Activated B cell treated with CpG ODN at 0.5 μM for 24 hours (primary cell): ENCODE data around the gene TMEM108. TPM values are rescaled to one million over a fixed set of nuclear protein-coding genes. Genes with fewer than 3 reads are reported as not detected.

ENCODE experiments used
- ATAC-seq: fragments of 200-7000 bp; cut with Tn5 transposase; one replicate; pipeline ENCODE4 v1.10.0; 2021; ENCODE audit warnings: low read depth, mild to moderate bottlenecking, moderate library complexity
- CTCF ChIA-PET: fragments of 350-600 bp; sonication (Branson Sonifier 250); formaldehyde crosslinking; loops from one replicate; lab custom pipeline; 2021; ENCODE audit warnings: antibody characterized with exemption; lab: Charles Lee
- POLR2A ChIA-PET: fragments of 350-600 bp; sonication (Branson Sonifier 250); formaldehyde crosslinking; loops from one replicate; lab custom pipeline; 2021; ENCODE audit warnings: antibody characterized with exemption; lab: Charles Lee
- DNase-seq: peaks from one replicate; pipeline ENCODE4 v3.0.0; 2022
- H3K27ac Mint-ChIP-seq: one replicate; pipeline ENCODE4 v1.8.0; 2020; ENCODE audit warnings: mixed read lengths
- H3K27me3 Mint-ChIP-seq: one replicate; pipeline ENCODE4 v1.8.0; 2021; ENCODE audit warnings: mixed read lengths
- H3K36me3 Mint-ChIP-seq: one replicate; pipeline ENCODE4 v1.8.0; 2021; ENCODE audit warnings: low read depth, mixed read lengths
- H3K4me1 Mint-ChIP-seq: one replicate; pipeline ENCODE4 v1.8.0; 2021; ENCODE audit warnings: mixed read lengths
- H3K4me3 Mint-ChIP-seq: one replicate; pipeline ENCODE4 v1.8.0; 2020; ENCODE audit warnings: mild to moderate bottlenecking, mixed read lengths
- H3K9me3 Mint-ChIP-seq: one replicate; pipeline ENCODE4 v1.8.0; 2020; ENCODE audit warnings: mixed read lengths
- intact Hi-C: fragments of 100-400 bp; cut with micrococcal nuclease; formaldehyde crosslinking; loops from one replicate; pipeline ENCODE4 v1.15.1; 2024
- total RNA-seq: library from RNA; stranded (reverse); gene quantifications from 2 replicates; pipeline ENCODE4 v1.2.3, GENCODE V29; 2022
- TF ChIP-seq, protein P1 (sequence below): fragments of 200-600 bp; IDR thresholded peaks from one replicate; pipeline ENCODE4 v1.8.0; 2022; ENCODE audit warnings: antibody characterized with exemption, mild to moderate bottlenecking

Gene TMEM108
- total RNA-seq, 1 donor from 2014 or later, result not detected

DNA sequence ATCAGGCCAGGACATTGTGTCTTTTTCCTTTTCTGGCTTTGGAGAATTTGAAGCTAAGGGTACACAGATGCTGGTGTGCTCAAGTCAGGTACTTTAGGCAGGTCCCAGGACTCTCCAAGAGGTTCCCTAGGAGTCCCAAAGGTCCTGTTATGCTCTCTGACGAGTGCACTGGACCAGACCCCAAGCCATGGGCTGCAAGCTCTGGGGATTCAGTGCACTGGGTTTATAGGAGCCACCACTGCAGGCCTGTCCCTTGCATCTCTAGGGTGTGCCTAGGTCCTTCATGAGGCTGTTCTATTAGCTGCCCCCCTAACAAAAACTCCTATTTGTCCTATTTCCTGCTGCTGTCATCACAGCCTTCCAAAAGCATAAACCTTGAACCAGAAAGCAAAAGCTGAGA lies 329.8 kb downstream of the TMEM108 start:
- Mint-ChIP-seq H3K9me3 (no peaks in the 10 kb centered on the region), H3K36me3 (no peaks in the 10 kb centered on the region), H3K4me3 (no peak overlapping the region), H3K27me3 (peaks cover 8% of the 10 kb centered on the region), H3K27ac (no peak overlapping the region), H3K4me1 (no peaks in the 10 kb centered on the region)
- POLR2A ChIA-PET, result no interaction called here
- intact Hi-C loops, result no loop called here
- DNase-seq (no peak), ATAC-seq (no peak)
- CTCF ChIA-PET, result no interaction called here
- TF ChIP-seq, protein P1, sequence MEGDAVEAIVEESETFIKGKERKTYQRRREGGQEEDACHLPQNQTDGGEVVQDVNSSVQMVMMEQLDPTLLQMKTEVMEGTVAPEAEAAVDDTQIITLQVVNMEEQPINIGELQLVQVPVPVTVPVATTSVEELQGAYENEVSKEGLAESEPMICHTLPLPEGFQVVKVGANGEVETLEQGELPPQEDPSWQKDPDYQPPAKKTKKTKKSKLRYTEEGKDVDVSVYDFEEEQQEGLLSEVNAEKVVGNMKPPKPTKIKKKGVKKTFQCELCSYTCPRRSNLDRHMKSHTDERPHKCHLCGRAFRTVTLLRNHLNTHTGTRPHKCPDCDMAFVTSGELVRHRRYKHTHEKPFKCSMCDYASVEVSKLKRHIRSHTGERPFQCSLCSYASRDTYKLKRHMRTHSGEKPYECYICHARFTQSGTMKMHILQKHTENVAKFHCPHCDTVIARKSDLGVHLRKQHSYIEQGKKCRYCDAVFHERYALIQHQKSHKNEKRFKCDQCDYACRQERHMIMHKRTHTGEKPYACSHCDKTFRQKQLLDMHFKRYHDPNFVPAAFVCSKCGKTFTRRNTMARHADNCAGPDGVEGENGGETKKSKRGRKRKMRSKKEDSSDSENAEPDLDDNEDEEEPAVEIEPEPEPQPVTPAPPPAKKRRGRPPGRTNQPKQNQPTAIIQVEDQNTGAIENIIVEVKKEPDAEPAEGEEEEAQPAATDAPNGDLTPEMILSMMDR, result no peak

- ATAC-seq (no peak), DNase-seq (no peak)
- TF ChIP-seq, protein P1, result no peak
- Mint-ChIP-seq H3K4me1 (no peaks in the 10 kb centered on the region), H3K36me3 (no peaks in the 10 kb centered on the region), H3K27ac (no peak overlapping the region), H3K27me3 (peaks cover 8% of the 10 kb centered on the region), H3K9me3 (no peaks in the 10 kb centered on the region), H3K4me3 (no peak overlapping the region)
- intact Hi-C loops, result no loop called here
- ChIA-PET POLR2A (no interaction called here), CTCF (no interaction called here)
Observed at GRCh38 chr3:133368371-133369067, 330.3 kb downstream of the TMEM108 start.

DNA sequence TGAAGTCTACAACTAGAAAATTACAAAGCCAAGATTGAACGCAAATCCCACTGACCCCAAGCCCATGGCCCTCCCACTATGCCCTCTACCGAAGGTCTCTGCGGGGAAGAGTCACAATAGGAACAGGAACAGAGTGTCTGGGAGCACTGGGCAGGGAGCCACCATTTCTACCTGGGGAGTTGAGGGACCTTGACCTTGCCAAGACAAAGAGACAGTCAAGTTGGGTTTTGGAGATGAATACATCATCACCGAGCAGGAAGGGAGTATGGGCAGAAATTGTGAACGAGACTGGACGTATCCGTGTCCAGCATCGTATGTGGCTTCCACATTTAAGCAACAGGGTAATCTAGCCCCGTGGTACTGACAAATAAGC lies 330.9 kb downstream of the TMEM108 start:
- Mint-ChIP-seq H3K27ac (no peak overlapping the region), H3K4me3 (no peak overlapping the region), H3K36me3 (no peaks in the 10 kb centered on the region), H3K9me3 (no peaks in the 10 kb centered on the region), H3K27me3 (peaks cover 8% of the 10 kb centered on the region), H3K4me1 (no peaks in the 10 kb centered on the region)
- DNase-seq (no peak), ATAC-seq (no peak)
- TF ChIP-seq, protein P1, result no peak
- ChIA-PET POLR2A (no interaction called here), CTCF (no interaction called here)
- intact Hi-C loops, result no loop called here

GRCh38 chr3:133371181-133371580 lies 333.0 kb downstream of the TMEM108 start:
- CTCF ChIA-PET, result no interaction called here
- H3K4me1 Mint-ChIP-seq, result no peaks in the 10 kb centered on the region
- intact Hi-C loops, result no loop called here
- H3K27ac Mint-ChIP-seq, result no peak overlapping the region
- TF ChIP-seq, protein P1, result no peak
- H3K9me3 Mint-ChIP-seq, result no peaks in the 10 kb centered on the region
- DNase-seq (no peak), ATAC-seq (no peak)
- no peaks in the 10 kb centered on the region for H3K36me3 Mint-ChIP-seq
- peaks cover 5% of the 10 kb centered on the region for H3K27me3 Mint-ChIP-seq
- POLR2A ChIA-PET, result no interaction called here
- no peak overlapping the region for H3K4me3 Mint-ChIP-seq

DNA sequence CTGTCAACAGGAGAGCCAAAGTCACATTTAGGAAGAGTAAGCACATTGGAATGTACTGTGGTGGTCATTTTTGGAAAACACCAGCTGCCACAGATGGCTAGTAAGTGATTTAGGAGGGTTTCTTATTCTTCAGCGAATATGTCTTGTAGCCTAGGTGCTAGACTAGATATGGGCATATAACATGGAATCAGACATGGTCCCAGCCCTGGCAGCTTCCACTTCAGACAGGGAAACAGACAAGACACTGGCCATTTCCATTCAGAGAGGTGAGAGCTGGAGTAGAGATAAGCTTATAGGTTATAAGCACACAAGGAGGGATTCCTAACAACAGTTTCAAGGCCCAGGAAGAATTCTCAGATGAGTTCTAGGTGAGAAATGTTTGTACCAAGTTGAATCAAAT lies 333.5 kb downstream of the TMEM108 start:
- H3K4me3 Mint-ChIP-seq, result no peak overlapping the region
- peaks cover 5% of the 10 kb centered on the region for H3K27me3 Mint-ChIP-seq
- no peaks in the 10 kb centered on the region for H3K9me3 Mint-ChIP-seq
- ATAC-seq, result no peak
- TF ChIP-seq, protein P1, result no peak
- no peaks in the 10 kb centered on the region for H3K36me3 Mint-ChIP-seq
- no peak for DNase-seq
- no peaks in the 10 kb centered on the region for H3K4me1 Mint-ChIP-seq
- ChIA-PET CTCF (no interaction called here), POLR2A (no interaction called here)
- H3K27ac Mint-ChIP-seq, result no peak overlapping the region
- intact Hi-C loops, result no loop called here
